Smooth muscle cell (in vitro differentiated cells): ENCODE results near the gene RASL10A. TPM values are rescaled to one million over a fixed set of nuclear protein-coding genes. Genes with fewer than 3 reads are reported as not detected.

Source experiments
- DNase-seq: peaks from one replicate; lab custom pipeline; 2025; ENCODE audit not compliant: unreplicated experiment; lab: John Stamatoyannopoulos, UW
- H2AFZ ChIP-seq: fragments of 200-600 bp; sonication (generic); 2 replicates; pipeline ENCODE4 v1.6.0; 2016; ENCODE audit warnings: antibody characterized with exemption, low read depth, mild to moderate bottlenecking
- H3F3A ChIP-seq: fragments of 200-600 bp; sonication (generic); 2 replicates; pipeline ENCODE4 v1.6.0; 2017; ENCODE audit warnings: antibody characterized with exemption, low read depth
- H3K27ac ChIP-seq: fragments of 200-600 bp; sonication (generic); 2 replicates; pipeline ENCODE4 v1.5.1; 2016; ENCODE audit warnings: low read depth, mild to moderate bottlenecking
- H3K27me3 ChIP-seq: fragments of 200-600 bp; sonication (generic); 2 replicates; pipeline ENCODE4 v1.6.1; 2016; ENCODE audit warnings: low read depth, mild to moderate bottlenecking
- H3K36me3 ChIP-seq: fragments of 200-600 bp; sonication (generic); 2 replicates; pipeline ENCODE4 v1.5.1; 2016; ENCODE audit warnings: low read depth
- H3K4me1 ChIP-seq: fragments of 200-600 bp; sonication (generic); 2 replicates; pipeline ENCODE4 v1.5.1; 2016; ENCODE audit warnings: low read depth
- H3K4me2 ChIP-seq: fragments of 200-600 bp; sonication (generic); 2 replicates; pipeline ENCODE4 v1.6.0; 2016; ENCODE audit warnings: mild to moderate bottlenecking
- H3K4me3 ChIP-seq: fragments of 200-600 bp; sonication (generic); 2 replicates; pipeline ENCODE4 v1.5.1; 2016; ENCODE audit warnings: mild to moderate bottlenecking
- H3K79me2 ChIP-seq: fragments of 200-600 bp; sonication (generic); 2 replicates; pipeline ENCODE4 v1.6.0; 2016; ENCODE audit warnings: low read depth, mild to moderate bottlenecking
- H3K9ac ChIP-seq: fragments of 200-600 bp; sonication (generic); 2 replicates; pipeline ENCODE4 v1.6.0; 2016; ENCODE audit warnings: low read depth
- H3K9me3 ChIP-seq: fragments of 200-600 bp; sonication (generic); replicated peaks from 2 replicates; pipeline ENCODE4 v1.5.1; 2016; ENCODE audit warnings: low read depth
- H4K20me1 ChIP-seq: fragments of 200-600 bp; sonication (generic); 2 replicates; pipeline ENCODE4 v1.6.0; 2016; ENCODE audit warnings: low read depth
- WGBS: methylation state at CpG from one replicate; pipeline ENCODE4 v1.1.7; 2016; ENCODE audit warnings: low lambda C conversion rate; 5-methylcytosine and 5-hydroxymethylcytosine counted together
- polyA plus RNA-seq: library from polyadenylated mRNA; unstranded; fragments of >200 nt; fragmentation: Nextera tagmentation; extraction: Ambion mirVana; gene quantifications from 2 replicates; pipeline ENCODE4 v1.2.1, GENCODE V29; 2016
- total RNA-seq: library from RNA; depleted of rRNA; stranded (reverse); fragments of >200 nt; gene quantifications from 2 replicates; pipeline ENCODE4 v1.2.3, GENCODE V29; 2014
- TF ChIP-seq, protein P1 (sequence below): fragments of 200-600 bp; sonication (generic); IDR thresholded peaks from 2 replicates; pipeline ENCODE4 v1.5.1; 2017; ENCODE audit warnings: borderline replicate concordance, mild to moderate bottlenecking, antibody characterized with exemption; ENCODE audit not compliant: insufficient read depth, poor library complexity, severe bottlenecking

Gene RASL10A
- total and polyA plus RNA-seq, 2 experiments from 2014 or later: not detected

- no peak overlapping the region for H3K4me3 ChIP-seq
- H2AFZ ChIP-seq: no peak overlapping the region
- TF ChIP-seq, protein P1, sequence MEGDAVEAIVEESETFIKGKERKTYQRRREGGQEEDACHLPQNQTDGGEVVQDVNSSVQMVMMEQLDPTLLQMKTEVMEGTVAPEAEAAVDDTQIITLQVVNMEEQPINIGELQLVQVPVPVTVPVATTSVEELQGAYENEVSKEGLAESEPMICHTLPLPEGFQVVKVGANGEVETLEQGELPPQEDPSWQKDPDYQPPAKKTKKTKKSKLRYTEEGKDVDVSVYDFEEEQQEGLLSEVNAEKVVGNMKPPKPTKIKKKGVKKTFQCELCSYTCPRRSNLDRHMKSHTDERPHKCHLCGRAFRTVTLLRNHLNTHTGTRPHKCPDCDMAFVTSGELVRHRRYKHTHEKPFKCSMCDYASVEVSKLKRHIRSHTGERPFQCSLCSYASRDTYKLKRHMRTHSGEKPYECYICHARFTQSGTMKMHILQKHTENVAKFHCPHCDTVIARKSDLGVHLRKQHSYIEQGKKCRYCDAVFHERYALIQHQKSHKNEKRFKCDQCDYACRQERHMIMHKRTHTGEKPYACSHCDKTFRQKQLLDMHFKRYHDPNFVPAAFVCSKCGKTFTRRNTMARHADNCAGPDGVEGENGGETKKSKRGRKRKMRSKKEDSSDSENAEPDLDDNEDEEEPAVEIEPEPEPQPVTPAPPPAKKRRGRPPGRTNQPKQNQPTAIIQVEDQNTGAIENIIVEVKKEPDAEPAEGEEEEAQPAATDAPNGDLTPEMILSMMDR: no peak
- no peaks in the 10 kb centered on the region for H3K27me3 ChIP-seq
- H3K9ac ChIP-seq: no peak overlapping the region
- WGBS: 96% methylated on average over 8 of the region's 8 CpGs
- H3K79me2 ChIP-seq: peaks cover 5% of the 10 kb centered on the region
- H3K27ac ChIP-seq: no peak overlapping the region
- H3K4me2 ChIP-seq: no peak overlapping the region
- no peak for DNase-seq
- peaks cover 30% of the 10 kb centered on the region for H3K36me3 ChIP-seq
- peaks cover 79% of the 10 kb centered on the region for H4K20me1 ChIP-seq
- no peaks in the 10 kb centered on the region for H3K4me1 ChIP-seq
- peaks cover 62% of the 10 kb centered on the region for H3F3A ChIP-seq
- no peaks in the 10 kb centered on the region for H3K9me3 ChIP-seq
Observed at GRCh38 chr22:29298641-29299040, 16.9 kb downstream of the RASL10A start.

DNA sequence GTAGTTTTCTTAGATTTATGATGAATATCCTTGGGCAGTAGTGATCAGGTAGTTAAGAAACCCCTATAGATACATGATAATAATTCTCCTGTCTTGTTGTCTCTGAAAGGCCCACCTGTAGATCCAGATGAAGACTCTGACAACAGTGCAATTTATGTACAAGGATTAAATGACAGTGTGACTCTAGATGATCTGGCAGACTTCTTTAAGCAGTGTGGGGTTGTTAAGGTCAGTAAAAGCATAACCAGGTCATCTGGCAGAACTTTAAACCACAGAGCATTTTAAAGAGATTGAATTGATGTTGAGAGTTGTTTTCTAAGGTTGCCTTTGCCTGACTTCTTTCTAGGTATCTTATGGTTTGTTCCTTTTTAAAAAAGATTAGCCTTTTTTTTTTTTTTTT, 23.1 kb downstream of the RASL10A start:
- TF ChIP-seq, protein P1: no peak
- H3K27me3 ChIP-seq: no peaks in the 10 kb centered on the region
- H3K79me2 ChIP-seq: peaks cover 55% of the 10 kb centered on the region

GRCh38 chr22:29291215-29291614, 24.3 kb downstream of the RASL10A start:
- Histone ChIP-seq H3K4me2 (no peak overlapping the region), H4K20me1 (peaks cover 100% of the 10 kb centered on the region)

More for the DNA sequence above, 23.1 kb downstream of the RASL10A start:
- Histone ChIP-seq H3K4me1 (no peaks in the 10 kb centered on the region), H3K9ac (no peak overlapping the region), H3K4me3 (no peak overlapping the region), H4K20me1 (peaks cover 100% of the 10 kb centered on the region), H3K36me3 (peaks cover 57% of the 10 kb centered on the region), H3K4me2 (no peak overlapping the region), H3K27ac (no peak overlapping the region), H2AFZ (no peak overlapping the region), H3F3A (peaks cover 54% of the 10 kb centered on the region), H3K9me3 (no peaks in the 10 kb centered on the region)
- DNase-seq: no peak

GRCh38 chr22:29290061-29290460, 25.4 kb downstream of the RASL10A start:
- H4K20me1 ChIP-seq: peaks cover 100% of the 10 kb centered on the region
- peaks cover 40% of the 10 kb centered on the region for H3K36me3 ChIP-seq
- no peaks in the 10 kb centered on the region for H3K27me3 ChIP-seq
- no peak overlapping the region for H3K4me2 ChIP-seq
- no peak overlapping the region for H3K9ac ChIP-seq
- peaks cover 77% of the 10 kb centered on the region for H3K79me2 ChIP-seq
- 93% methylated on average over 5 of the region's 5 CpGs for whole genome bisulfite sequencing
- DNase-seq: no peak
- no peak overlapping the region for H3K27ac ChIP-seq
- H3K4me3 ChIP-seq: no peak overlapping the region
- no peak overlapping the region for H2AFZ ChIP-seq
- peaks cover 35% of the 10 kb centered on the region for H3F3A ChIP-seq
- TF ChIP-seq, protein P1: no peak
- H3K9me3 ChIP-seq: no peaks in the 10 kb centered on the region
- no peaks in the 10 kb centered on the region for H3K4me1 ChIP-seq

More at GRCh38 chr22:29291215-29291614, 24.3 kb downstream of the RASL10A start:
- Histone ChIP-seq H2AFZ (no peak overlapping the region), H3K27me3 (no peaks in the 10 kb centered on the region), H3K9me3 (no peaks in the 10 kb centered on the region), H3K27ac (no peak overlapping the region), H3K36me3 (peaks cover 46% of the 10 kb centered on the region), H3K4me1 (no peaks in the 10 kb centered on the region), H3K4me3 (no peak overlapping the region), H3K9ac (no peak overlapping the region), H3F3A (peaks cover 42% of the 10 kb centered on the region), H3K79me2 (peaks cover 66% of the 10 kb centered on the region)
- TF ChIP-seq, protein P1: no peak
- 92% methylated on average over 7 of the region's 7 CpGs for WGBS
- DNase-seq: no peak
